ENCODE measurements around the gene NFATC2. TPM values are rescaled to one million over a fixed set of nuclear protein-coding genes. Genes with fewer than 3 reads are reported as not detected.
A peak's percentile ranks its signal among the peaks of the same experiment; 100 is the strongest.

NFATC2 gene
- total RNA-seq, 4 donors from 2014 or later, result 4.4 to 38.0 (median 13.6) TPM

GRCh38 chr20:51409192-51409880 is 133.2 kb downstream of the NFATC2 start:
- Histone ChIP-seq H3K36me3 (peaks cover 0 to 5% (median 0%) of the 10 kb centered on the region in 3 donors), H3K9me3 (no peaks in the 10 kb centered on the region), H3K27ac (peak overlapping the region in 1 of 4 donors; percentile 7), H3K4me1 (peaks cover 0 to 15% (median 14%) of the 10 kb centered on the region in 4 donors), H3K27me3 (no peaks in the 10 kb centered on the region), H3K4me3 (no peak overlapping the region)
- DNase-seq, result no peak
- TF ChIP-seq CTCF (IDR thresholded peaks at IDR 0.05), result no peak
- no peak for TF ChIP-seq POLR2A (IDR thresholded peaks at IDR 0.05)

- Histone ChIP-seq H3K9me3 (no peaks in the 10 kb centered on the region), H3K36me3 (peaks cover 0 to 5% (median 0%) of the 10 kb centered on the region in 3 donors), H3K27me3 (no peaks in the 10 kb centered on the region), H3K4me3 (no peak overlapping the region), H3K27ac (peak overlapping the region; percentile 54 to 82 (median 80)), H3K4me1 (peaks cover 0 to 32% (median 22%) of the 10 kb centered on the region in 4 donors)
- TF ChIP-seq POLR2A (IDR thresholded peaks at IDR 0.05) (no peak), CTCF (IDR thresholded peaks at IDR 0.05) (no peak)
- peak in 2 of 3 donors; percentile 87 to 94 for DNase-seq
Observed at GRCh38 chr20:51404297-51405060, 138.0 kb downstream of the NFATC2 start.

GRCh38 chr20:51403466-51404220 is 138.9 kb downstream of the NFATC2 start:
- no peak for DNase-seq
- Histone ChIP-seq H3K27ac (peak overlapping the region; percentile 13 to 82 (median 66)), H3K27me3 (no peaks in the 10 kb centered on the region), H3K4me1 (peaks cover 0 to 36% (median 24%) of the 10 kb centered on the region in 4 donors), H3K36me3 (no peaks in the 10 kb centered on the region), H3K9me3 (no peaks in the 10 kb centered on the region), H3K4me3 (no peak overlapping the region)
- no peak for TF ChIP-seq CTCF (IDR thresholded peaks at IDR 0.05)
- TF ChIP-seq POLR2A (IDR thresholded peaks at IDR 0.05), result no peak

- H3K4me1 ChIP-seq, result peaks cover 0 to 36% (median 24%) of the 10 kb centered on the region in 4 donors
Observed at GRCh38 chr20:51402201-51402600, 140.3 kb downstream of the NFATC2 start.

More at GRCh38 chr20:51402201-51402600, 140.3 kb downstream of the NFATC2 start:
- TF ChIP-seq CTCF (IDR thresholded peaks at IDR 0.05) (no peak), POLR2A (IDR thresholded peaks at IDR 0.05) (no peak)
- DNase-seq, result peak in 2 of 3 donors; percentile 84 to 86
- Histone ChIP-seq H3K4me3 (no peak overlapping the region), H3K9me3 (no peaks in the 10 kb centered on the region), H3K27me3 (no peaks in the 10 kb centered on the region), H3K36me3 (no peaks in the 10 kb centered on the region), H3K27ac (peak overlapping the region; percentile 35 to 82 (median 78))

Measured in Peyer's patch (tissue), 4 donors.